Measurements from ENCODE around the gene IFI27L2. TPM values are rescaled to one million over a fixed set of nuclear protein-coding genes. Genes with fewer than 3 reads are reported as not detected.

IFI27L2 gene
- total RNA-seq, 1 donor from 2014 or later: 28.5 TPM

- no peaks in the 10 kb centered on the region for H3K4me1 Mint-ChIP-seq
- H3K36me3 Mint-ChIP-seq: no peaks in the 10 kb centered on the region
- H3K27ac Mint-ChIP-seq: no peak overlapping the region
- H3K4me3 Mint-ChIP-seq: no peak overlapping the region
- H3K9me3 Mint-ChIP-seq: no peaks in the 10 kb centered on the region
- TF ChIP-seq CTCF (IDR thresholded peaks at IDR 0.05; ENCODE audit: unreplicated experiment): no peak
- peaks cover 5% of the 10 kb centered on the region for H3K27me3 Mint-ChIP-seq (ENCODE audit: low read depth)
- no peak for DNase-seq (ENCODE audit: low spot score in 2 of 2, unreplicated experiment in 2 of 2)
Measured at GRCh38 chr14:94142836-94143235, 13.4 kb upstream of the IFI27L2 start.

- no peaks in the 10 kb centered on the region for H3K4me1 Mint-ChIP-seq
- H3K9me3 Mint-ChIP-seq: no peaks in the 10 kb centered on the region
- DNase-seq (ENCODE audit: low spot score in 2 of 2, unreplicated experiment in 2 of 2): no peak
Measured at GRCh38 chr14:94142247-94142646, 12.8 kb upstream of the IFI27L2 start.

GRCh38 chr14:94139421-94139820 lies 10.0 kb upstream of the IFI27L2 start:
- H3K9me3 Mint-ChIP-seq: peaks cover 12% of the 10 kb centered on the region
- no peak for DNase-seq (ENCODE audit: low spot score in 2 of 2, unreplicated experiment in 2 of 2)
- no peak overlapping the region for H3K27ac Mint-ChIP-seq
- H3K4me1 Mint-ChIP-seq: no peaks in the 10 kb centered on the region
- peaks cover 15% of the 10 kb centered on the region for H3K27me3 Mint-ChIP-seq (ENCODE audit: low read depth)
- no peak for TF ChIP-seq CTCF (IDR thresholded peaks at IDR 0.05; ENCODE audit: unreplicated experiment)
- no peaks in the 10 kb centered on the region for H3K36me3 Mint-ChIP-seq
- H3K4me3 Mint-ChIP-seq: no peak overlapping the region

More at GRCh38 chr14:94142247-94142646, 12.8 kb upstream of the IFI27L2 start:
- Mint-ChIP-seq H3K36me3 (no peaks in the 10 kb centered on the region), H3K27ac (no peak overlapping the region), H3K4me3 (no peak overlapping the region), H3K27me3 (ENCODE audit: low read depth) (peaks cover 4% of the 10 kb centered on the region)
- TF ChIP-seq CTCF (IDR thresholded peaks at IDR 0.05; ENCODE audit: unreplicated experiment): no peak

GRCh38 chr14:94139006-94139405 lies 9.6 kb upstream of the IFI27L2 start:
- Mint-ChIP-seq H3K4me1 (no peaks in the 10 kb centered on the region), H3K27ac (no peak overlapping the region)

GRCh38 chr14:94138251-94138650 lies 8.8 kb upstream of the IFI27L2 start:
- H3K36me3 Mint-ChIP-seq: no peaks in the 10 kb centered on the region
- no peak for TF ChIP-seq CTCF (IDR thresholded peaks at IDR 0.05; ENCODE audit: unreplicated experiment)

More at GRCh38 chr14:94139006-94139405, 9.6 kb upstream of the IFI27L2 start:
- no peak for TF ChIP-seq CTCF (IDR thresholded peaks at IDR 0.05; ENCODE audit: unreplicated experiment)
- no peaks in the 10 kb centered on the region for H3K36me3 Mint-ChIP-seq
- H3K4me3 Mint-ChIP-seq: no peak overlapping the region
- H3K27me3 Mint-ChIP-seq (ENCODE audit: low read depth): peaks cover 15% of the 10 kb centered on the region
- H3K9me3 Mint-ChIP-seq: peaks cover 12% of the 10 kb centered on the region
- DNase-seq (ENCODE audit: low spot score in 2 of 2, unreplicated experiment in 2 of 2): no peak

More at GRCh38 chr14:94138251-94138650, 8.8 kb upstream of the IFI27L2 start:
- no peaks in the 10 kb centered on the region for H3K4me1 Mint-ChIP-seq
- H3K4me3 Mint-ChIP-seq: no peak overlapping the region
- DNase-seq (ENCODE audit: low spot score in 2 of 2, unreplicated experiment in 2 of 2): no peak
- peaks cover 12% of the 10 kb centered on the region for H3K9me3 Mint-ChIP-seq
- no peak overlapping the region for H3K27ac Mint-ChIP-seq
- peaks cover 19% of the 10 kb centered on the region for H3K27me3 Mint-ChIP-seq (ENCODE audit: low read depth)
